ENCODE results near the gene TRIM9.

Gene TRIM9

GRCh38 chr14:51094901-51095853 is at the start of gene TRIM9:
Gene TRIM9, minus strand, starts transcription at chr14:51095105. Its CDS starts 166 bp downstream, at chr14:51094939.
- peak; percentile 98 for DNase-seq (ENCODE audit: extremely low spot score)

GRCh38 chr14:51140856-51141255 is 46.0 kb upstream of the TRIM9 start:
- TF ChIP-seq TARDBP (IDR thresholded peaks at IDR 0.05) (no peak), HDGF (IDR thresholded peaks at IDR 0.05; ENCODE audit: borderline replicate concordance) (no peak), ZNF384 (IDR thresholded peaks at IDR 0.05) (no peak), SUZ12 (IDR thresholded peaks at IDR 0.05) (no peak), PKNOX1 (IDR thresholded peaks at IDR 0.05) (no peak), NFRKB (IDR thresholded peaks at IDR 0.05) (no peak), CTBP1 (IDR thresholded peaks at IDR 0.05; ENCODE audit: borderline replicate concordance) (no peak), ARNT (IDR thresholded peaks at IDR 0.05) (no peak), FOXA1 (IDR thresholded peaks at IDR 0.05) (no peak), BHLHE40 (IDR thresholded peaks at IDR 0.05; ENCODE audit: borderline replicate concordance) (no peak), SP1 (IDR thresholded peaks at IDR 0.05) (no peak), LEF1 (IDR thresholded peaks at IDR 0.05; ENCODE audit: borderline replicate concordance) (no peak), FOXK2 (IDR thresholded peaks at IDR 0.05) (no peak), FOXM1 (IDR thresholded peaks at IDR 0.05; ENCODE audit: borderline replicate concordance) (no peak)
- POLR2A ChIA-PET, result no interaction called here
- DNase-seq (ENCODE audit: extremely low spot score), result no peak
- CTCF ChIA-PET, result no interaction called here

More at GRCh38 chr14:51094901-51095853, at the start of gene TRIM9:
- CTCF ChIA-PET, result interaction anchor here (0.5 to 1.4 kb wide), 4 partner anchors 9 to 1036 kb away, joined by 3 to 5 read pairs (median 3); no protein-coding TSS in a partner anchor
- POLR2A ChIA-PET, result interaction anchor here (0.8 to 5.5 kb wide), 34 partner anchors 9 to 269 kb away, joined by 3 to 47 read pairs (median 5); partner anchors contain the start of genes PYGL and TMX1
- no peak for TF ChIP-seq BHLHE40 (IDR thresholded peaks at IDR 0.05; ENCODE audit: borderline replicate concordance)
- TF ChIP-seq FOXM1 (IDR thresholded peaks at IDR 0.05; ENCODE audit: borderline replicate concordance), result no peak
- TF ChIP-seq FOXA1 (IDR thresholded peaks at IDR 0.05), result no peak
- peak; percentile 99 for TF ChIP-seq PKNOX1 (IDR thresholded peaks at IDR 0.05)
- 0 out of 2 replicates have a peak, but pooled peaks have one; percentile 52 for TF ChIP-seq HDGF (IDR thresholded peaks at IDR 0.05; ENCODE audit: borderline replicate concordance)

GRCh38 chr14:51140338-51140737 is 45.4 kb upstream of the TRIM9 start:
- CTCF ChIA-PET, result interaction anchor here (1.1 kb wide), 1 partner anchor 21 kb away, joined by 3 read pairs; no protein-coding TSS in a partner anchor
- POLR2A ChIA-PET, result no interaction called here
- no peak for TF ChIP-seq FOXA1 (IDR thresholded peaks at IDR 0.05)
- no peak for TF ChIP-seq NFRKB (IDR thresholded peaks at IDR 0.05)
- no peak for TF ChIP-seq ARNT (IDR thresholded peaks at IDR 0.05)
- TF ChIP-seq ZNF384 (IDR thresholded peaks at IDR 0.05), result no peak
- no peak for TF ChIP-seq ELF4 (IDR thresholded peaks at IDR 0.05)
- TF ChIP-seq L3MBTL2 (conservative IDR thresholded peaks at IDR 0.05), result no peak
- TF ChIP-seq SUZ12 (IDR thresholded peaks at IDR 0.05), result no peak
- no peak for TF ChIP-seq TARDBP (IDR thresholded peaks at IDR 0.05)
- no peak for DNase-seq (ENCODE audit: extremely low spot score)

- TF ChIP-seq FOXA1 (IDR thresholded peaks at IDR 0.05), result no peak
- DNase-seq (ENCODE audit: extremely low spot score), result no peak
- ChIA-PET POLR2A (no interaction called here), CTCF (interaction anchor here (1.1 kb wide), 1 partner anchor 20 kb away, joined by 3 read pairs; no protein-coding TSS in a partner anchor)
Observed at GRCh38 chr14:51139121-51139681, 44.3 kb upstream of the TRIM9 start.

- POLR2A ChIA-PET, result no interaction called here
- no peak for TF ChIP-seq TARDBP (IDR thresholded peaks at IDR 0.05)
- CTCF ChIA-PET, result interaction anchor here (0.6 kb wide), 2 partner anchors 173 to 430 kb away, joined by 3 read pairs; no protein-coding TSS in a partner anchor
- no peak for DNase-seq (ENCODE audit: extremely low spot score)
Observed at GRCh38 chr14:51138404-51139103, 43.6 kb upstream of the TRIM9 start.

GRCh38 chr14:51131516-51131915 is 36.6 kb upstream of the TRIM9 start:
- TF ChIP-seq BHLHE40 (IDR thresholded peaks at IDR 0.05; ENCODE audit: borderline replicate concordance) (no peak), ZNF384 (IDR thresholded peaks at IDR 0.05) (no peak), ELF4 (IDR thresholded peaks at IDR 0.05) (no peak), HDGF (IDR thresholded peaks at IDR 0.05; ENCODE audit: borderline replicate concordance) (no peak), SUZ12 (IDR thresholded peaks at IDR 0.05) (no peak)
- POLR2A ChIA-PET, result no interaction called here
- no peak for DNase-seq (ENCODE audit: extremely low spot score)
- CTCF ChIA-PET, result no interaction called here

- ChIA-PET POLR2A (no interaction called here), CTCF (no interaction called here)
- no peak for TF ChIP-seq FOXM1 (IDR thresholded peaks at IDR 0.05; ENCODE audit: borderline replicate concordance)
- no peak for TF ChIP-seq FOXA1 (IDR thresholded peaks at IDR 0.05)
- no peak for TF ChIP-seq HDGF (IDR thresholded peaks at IDR 0.05; ENCODE audit: borderline replicate concordance)
- TF ChIP-seq L3MBTL2 (conservative IDR thresholded peaks at IDR 0.05), result no peak
- TF ChIP-seq ZNF384 (IDR thresholded peaks at IDR 0.05), result no peak
- no peak for TF ChIP-seq ARNT (IDR thresholded peaks at IDR 0.05)
- TF ChIP-seq LEF1 (IDR thresholded peaks at IDR 0.05; ENCODE audit: borderline replicate concordance), result no peak
- TF ChIP-seq NFRKB (IDR thresholded peaks at IDR 0.05), result no peak
- TF ChIP-seq ELF4 (IDR thresholded peaks at IDR 0.05), result no peak
- no peak for TF ChIP-seq SP1 (IDR thresholded peaks at IDR 0.05)
- no peak for TF ChIP-seq PKNOX1 (IDR thresholded peaks at IDR 0.05)
- no peak for TF ChIP-seq CTBP1 (IDR thresholded peaks at IDR 0.05; ENCODE audit: borderline replicate concordance)
- no peak for TF ChIP-seq TARDBP (IDR thresholded peaks at IDR 0.05)
- no peak for TF ChIP-seq SUZ12 (IDR thresholded peaks at IDR 0.05)
- no peak for TF ChIP-seq FOXK2 (IDR thresholded peaks at IDR 0.05)
- TF ChIP-seq BHLHE40 (IDR thresholded peaks at IDR 0.05; ENCODE audit: borderline replicate concordance), result no peak
- peak; percentile 22 for DNase-seq (ENCODE audit: extremely low spot score)
Observed at GRCh38 chr14:51129130-51129529, 34.2 kb upstream of the TRIM9 start.
